Skeletal muscle satellite cell (primary cell): ENCODE measurements around the gene ZG16B. TPM values are rescaled to one million over a fixed set of nuclear protein-coding genes. Genes with fewer than 3 reads are reported as not detected.
A peak's percentile ranks its signal among the peaks of the same experiment; 100 is the strongest.

ENCODE experiments used
- H3K27me3 ChIP-seq: 2 replicates; pipeline ENCODE4 v1.7.0; 2013; ENCODE audit warnings: low read length; ENCODE audit not compliant: control insufficient read depth, insufficient read depth
- H3K36me3 ChIP-seq: 2 replicates; pipeline ENCODE4 v1.7.0; 2013; ENCODE audit warnings: mild to moderate bottlenecking, control low read depth, low read length; ENCODE audit not compliant: insufficient read depth
- H3K4me1 ChIP-seq: 2 replicates; pipeline ENCODE4 v1.7.0; 2013; ENCODE audit warnings: low read length; ENCODE audit not compliant: control insufficient read depth, insufficient read depth
- H3K4me2 ChIP-seq: 2 replicates; pipeline ENCODE4 v1.7.0; 2013; ENCODE audit warnings: mild to moderate bottlenecking, low read length
- H3K4me3 ChIP-seq: 2 replicates; pipeline ENCODE4 v1.7.0; 2013; ENCODE audit warnings: low read length
- H3K9ac ChIP-seq: 2 replicates; pipeline ENCODE4 v1.7.0; 2013; ENCODE audit warnings: mild to moderate bottlenecking, low read depth, low read length, moderate library complexity
- H3K9me3 ChIP-seq: replicated peaks from 2 replicates; pipeline ENCODE4 v1.7.0; 2013; ENCODE audit warnings: mild to moderate bottlenecking, control low read depth, low read length
- total RNA-seq: library from RNA; depleted of rRNA; stranded (reverse); fragments of >200 nt; gene quantifications from 2 replicates; pipeline ENCODE4 v1.2.3, GENCODE V29; 2012; rRNA removed

The ZG16B gene
- 3.1 and 5.6 TPM in 2 replicates for total RNA-seq

- Histone ChIP-seq H3K9me3 (no peaks in the 10 kb centered on the region), H3K4me1 (no peaks in the 10 kb centered on the region), H3K36me3 (no peaks in the 10 kb centered on the region), H3K4me3 (no peak within 1 kb of the TSS), H3K4me2 (peak within 1 kb of the TSS; percentile 11), H3K9ac (no peak within 1 kb of the TSS), H3K27me3 (peaks cover 46% of the 10 kb centered on the region)
These were observed at the start of gene ZG16B for GRCh38 chr16:2829501-2830354. TSS of gene ZG16B (plus strand) at chr16:2830303. CDS start at chr16:2830442, 139 bp downstream.

- Histone ChIP-seq H3K36me3 (no peaks in the 10 kb centered on the region), H3K9ac (no peak overlapping the region), H3K27me3 (peaks cover 32% of the 10 kb centered on the region), H3K4me1 (peaks cover 8% of the 10 kb centered on the region), H3K9me3 (no peaks in the 10 kb centered on the region), H3K4me2 (no peak overlapping the region), H3K4me3 (no peak overlapping the region)
These were observed 47.3 kb upstream of the ZG16B start for GRCh38 chr16:2782583-2783351.

GRCh38 chr16:2783581-2784357 lies 46.3 kb upstream of the ZG16B start:
- no peak overlapping the region for H3K4me2 ChIP-seq
- H3K9ac ChIP-seq, result no peak overlapping the region
- H3K4me3 ChIP-seq, result no peak overlapping the region
- no peaks in the 10 kb centered on the region for H3K4me1 ChIP-seq
- peaks cover 38% of the 10 kb centered on the region for H3K27me3 ChIP-seq
- H3K9me3 ChIP-seq, result no peaks in the 10 kb centered on the region
- no peaks in the 10 kb centered on the region for H3K36me3 ChIP-seq

- Histone ChIP-seq H3K9me3 (no peaks in the 10 kb centered on the region), H3K36me3 (no peaks in the 10 kb centered on the region), H3K4me2 (peak overlapping the region; percentile 59), H3K4me3 (no peak overlapping the region), H3K9ac (no peak overlapping the region), H3K4me1 (no peaks in the 10 kb centered on the region), H3K27me3 (peaks cover 43% of the 10 kb centered on the region)
These were observed 45.6 kb upstream of the ZG16B start for GRCh38 chr16:2784358-2785100.

- no peaks in the 10 kb centered on the region for H3K36me3 ChIP-seq
- no peaks in the 10 kb centered on the region for H3K4me1 ChIP-seq
- peaks cover 44% of the 10 kb centered on the region for H3K27me3 ChIP-seq
- no peak overlapping the region for H3K9ac ChIP-seq
- no peaks in the 10 kb centered on the region for H3K9me3 ChIP-seq
- no peak overlapping the region for H3K4me3 ChIP-seq
- H3K4me2 ChIP-seq, result peak overlapping the region; percentile 59
These were observed 44.8 kb upstream of the ZG16B start for GRCh38 chr16:2785101-2785991.

GRCh38 chr16:2786061-2786825 lies 43.9 kb upstream of the ZG16B start:
- no peak overlapping the region for H3K4me3 ChIP-seq
- no peaks in the 10 kb centered on the region for H3K9me3 ChIP-seq
- no peaks in the 10 kb centered on the region for H3K36me3 ChIP-seq
- H3K4me2 ChIP-seq, result no peak overlapping the region
- H3K4me1 ChIP-seq, result no peaks in the 10 kb centered on the region
- H3K9ac ChIP-seq, result no peak overlapping the region
- peaks cover 53% of the 10 kb centered on the region for H3K27me3 ChIP-seq

GRCh38 chr16:2786826-2787151 lies 43.3 kb upstream of the ZG16B start:
- Histone ChIP-seq H3K4me3 (no peak overlapping the region), H3K27me3 (peaks cover 57% of the 10 kb centered on the region), H3K4me2 (no peak overlapping the region), H3K36me3 (no peaks in the 10 kb centered on the region), H3K9me3 (no peaks in the 10 kb centered on the region), H3K4me1 (no peaks in the 10 kb centered on the region), H3K9ac (no peak overlapping the region)

GRCh38 chr16:2787406-2787805 lies 42.7 kb upstream of the ZG16B start, which contains the start of gene PRSS33:
TSS of gene PRSS33 (minus strand) at chr16:2787560. CDS start at chr16:2786547, 1,013 bp downstream.
- H3K4me1 ChIP-seq, result no peaks in the 10 kb centered on the region
- H3K27me3 ChIP-seq, result peaks cover 57% of the 10 kb centered on the region
- no peak within 1 kb of the TSS for H3K9ac ChIP-seq
- no peak within 1 kb of the TSS for H3K4me2 ChIP-seq
- H3K36me3 ChIP-seq, result no peaks in the 10 kb centered on the region
- H3K4me3 ChIP-seq, result no peak within 1 kb of the TSS
- no peaks in the 10 kb centered on the region for H3K9me3 ChIP-seq

- H3K9me3 ChIP-seq, result no peaks in the 10 kb centered on the region
- H3K4me3 ChIP-seq, result no peak overlapping the region
- no peak overlapping the region for H3K9ac ChIP-seq
- H3K4me2 ChIP-seq, result no peak overlapping the region
- no peaks in the 10 kb centered on the region for H3K36me3 ChIP-seq
- H3K4me1 ChIP-seq, result no peaks in the 10 kb centered on the region
- H3K27me3 ChIP-seq, result peaks cover 57% of the 10 kb centered on the region
These were observed 42.1 kb upstream of the ZG16B start for GRCh38 chr16:2787961-2788360.

- H3K4me3 ChIP-seq, result no peak overlapping the region
- H3K4me1 ChIP-seq, result no peaks in the 10 kb centered on the region
- H3K9me3 ChIP-seq, result no peaks in the 10 kb centered on the region
- H3K27me3 ChIP-seq, result peaks cover 54% of the 10 kb centered on the region
- H3K9ac ChIP-seq, result no peak overlapping the region
- H3K4me2 ChIP-seq, result no peak overlapping the region
- no peaks in the 10 kb centered on the region for H3K36me3 ChIP-seq
These were observed 39.5 kb upstream of the ZG16B start for GRCh38 chr16:2790631-2791030.
